A549 (cell line): ENCODE measurements around the gene GALNT14. TPM values are rescaled to one million over a fixed set of nuclear protein-coding genes. Genes with fewer than 3 reads are reported as not detected.

Experiments
- ATAC-seq, 2 experiments: fragments of 200-7000 bp in 1 of 2; fragments of >200 bp in 1 of 2; cut with Nextera tagmentation in 1 of 2; cut with Tn5 transposase in 1 of 2; 3 replicates each; pipeline versions ENCODE4 v1.8.0 to v1.9.1; 2018 to 2020; ENCODE audit warnings: mild to moderate bottlenecking in 1 of 2, moderate library complexity in 1 of 2
- CTCF ChIA-PET: fragments of 300-600 bp; sonication (Branson Sonifier 250); formaldehyde crosslinking; extraction: SDS; loops from one replicate; lab custom pipeline; 2021; ENCODE audit warnings: antibody characterized with exemption, inconsistent platforms; lab: Yijun Ruan, JAX
- POLR2A ChIA-PET: fragments of 350-600 bp; formaldehyde crosslinking; extraction: SDS; loops from one replicate; lab custom pipeline; 2021; ENCODE audit warnings: antibody characterized with exemption, inconsistent platforms; lab: Yijun Ruan, JAX
- DNase-seq, 2 experiments: peaks; one replicate each; pipeline versions ENCODE4 v3.0.0 to v3.0.0-alpha.2; 2011 to 2016; ENCODE audit warnings: low read depth in 1 of 2, low spot score in 1 of 2
- FAIRE-seq: peaks from 2 replicates; lab custom pipeline; 2011; peaks lifted over from hg19 to GRCh38; lab: Jason Lieb, UNC
- H3K27ac ChIP-seq, 2 experiments: fragments of >200 bp; sonication (Bioruptor Twin); formaldehyde crosslinking; 3 replicates each; pipeline ENCODE4 v1.5.1; 2016 to 2017
- H3K4me1 ChIP-seq: fragments of >200 bp; sonication (Bioruptor Twin); formaldehyde crosslinking; 3 replicates; pipeline ENCODE4 v1.6.1; 2016
- H3K4me2 ChIP-seq: fragments of >200 bp; sonication (Bioruptor Twin); formaldehyde crosslinking; 3 replicates; pipeline ENCODE4 v1.6.1; 2016
- H3K4me3 ChIP-seq: fragments of >200 bp; sonication (Bioruptor Twin); formaldehyde crosslinking; 3 replicates; pipeline ENCODE4 v1.5.1; 2016
- H3K9me3 ChIP-seq: fragments of >200 bp; sonication (Bioruptor Twin); formaldehyde crosslinking; 3 replicates; pipeline ENCODE4 v1.6.1; 2016
- BHLHE40 ChIP-seq: IDR thresholded peaks from 2 replicates; pipeline ENCODE4 v1.6.1; 2012; ENCODE audit warnings: low read depth, low read length, inconsistent platforms
- CHD2 ChIP-seq: fragments of 150-350 bp; IDR thresholded peaks from 2 replicates; pipeline ENCODE4 v1.6.1; 2014; ENCODE audit warnings: low read length; ENCODE audit not compliant: partially characterized antibody
- CTCF ChIP-seq: fragments of >200 bp; sonication (Bioruptor Twin); formaldehyde crosslinking; IDR thresholded peaks from 3 replicates; pipeline ENCODE4 v1.5.1; 2016
- EHF ChIP-seq: fragments of 250-450 bp; sonication (Bioruptor Pico); IDR thresholded peaks from 2 replicates; pipeline ENCODE4 v1.5.0; 2020; ENCODE audit warnings: mild to moderate bottlenecking
- ELK1 ChIP-seq: fragments of 150-350 bp; IDR thresholded peaks from 2 replicates; pipeline ENCODE4 v1.6.1; 2014; ENCODE audit warnings: low read depth, mild to moderate bottlenecking, low read length
- FOSB ChIP-seq: fragments of 250-450 bp; sonication (Bioruptor Pico); IDR thresholded peaks from 2 replicates; pipeline ENCODE4 v1.5.0; 2020; ENCODE audit warnings: mild to moderate bottlenecking, moderate library complexity
- GATA3 ChIP-seq: IDR thresholded peaks from 2 replicates; pipeline ENCODE4 v1.6.1; 2012; ENCODE audit warnings: borderline replicate concordance
- HES2 ChIP-seq: fragments of >200 bp; sonication (Bioruptor Twin); formaldehyde crosslinking; IDR thresholded peaks from 2 replicates; pipeline ENCODE4 v1.6.1; 2016
- HOXA7 ChIP-seq: fragments of 250-450 bp; sonication (Bioruptor Pico); IDR thresholded peaks from 2 replicates; pipeline ENCODE4 v1.5.0; 2020; ENCODE audit warnings: mild to moderate bottlenecking, moderate library complexity
- JUN ChIP-seq, 2 experiments: fragments of >200 bp; sonication (Bioruptor Twin); formaldehyde crosslinking; IDR thresholded peaks; 2 replicates in 1 of 2; 3 replicates in 1 of 2; pipeline ENCODE4 v1.6.1; 2016 to 2017
- JUNB ChIP-seq: fragments of >200 bp; sonication (Bioruptor Twin); formaldehyde crosslinking; IDR thresholded peaks from 2 replicates; pipeline ENCODE4 v1.6.1; 2016
- KDM1A ChIP-seq: fragments of 200-600 bp; sonication (generic); IDR thresholded peaks from 2 replicates; pipeline ENCODE4 v1.6.1; 2016; ENCODE audit warnings: low read depth, mild to moderate bottlenecking
- MAX ChIP-seq: IDR thresholded peaks from 2 replicates; pipeline ENCODE4 v1.6.1; 2012
- MYC ChIP-seq: IDR thresholded peaks from 2 replicates; pipeline ENCODE4 v1.6.1; 2012; ENCODE audit warnings: mild to moderate bottlenecking, inconsistent platforms, low read length, improper control_type of control experiment, borderline replicate concordance
- NPAS2 ChIP-seq: fragments of 250-450 bp; sonication (Bioruptor Pico); IDR thresholded peaks from 2 replicates; pipeline ENCODE4 v1.8.0; 2022; ENCODE audit warnings: mild to moderate bottlenecking, moderate library complexity, borderline replicate concordance
- PBX3 ChIP-seq: IDR thresholded peaks from 2 replicates; pipeline ENCODE4 v1.6.1; 2012
- RAD21 ChIP-seq, 2 experiments: fragments of >200 bp in 1 of 2; sonication (Bioruptor Twin) in 1 of 2; formaldehyde crosslinking in 1 of 2; IDR thresholded peaks in 1 of 2; conservative IDR thresholded peaks in 1 of 2; 2 replicates in 1 of 2; 3 replicates in 1 of 2; pipeline ENCODE4 v1.6.1; 2012 to 2018; ENCODE audit warnings: inconsistent platforms in 1 of 2
- RCOR1 ChIP-seq: fragments of 150-350 bp; IDR thresholded peaks from 2 replicates; pipeline ENCODE4 v1.6.1; 2014; ENCODE audit warnings: antibody characterized with exemption, low read length, low read depth
- REST ChIP-seq: fragments of 200-600 bp; sonication (generic); IDR thresholded peaks from 2 replicates; pipeline ENCODE4 v1.6.1; 2016; ENCODE audit warnings: antibody characterized with exemption, mild to moderate bottlenecking, moderate library complexity
- RFX5 ChIP-seq: fragments of 450-650 bp; IDR thresholded peaks from 2 replicates; pipeline ENCODE4 v1.7.1; 2014; ENCODE audit warnings: antibody characterized with exemption, mild to moderate bottlenecking, moderate library complexity
- RNF2 ChIP-seq: fragments of 200-600 bp; sonication (generic); IDR thresholded peaks from 2 replicates; pipeline ENCODE4 v1.6.1; 2016; ENCODE audit warnings: low read depth, mild to moderate bottlenecking, antibody characterized with exemption, moderate library complexity, borderline replicate concordance
- SMC3 ChIP-seq: fragments of >200 bp; sonication (Bioruptor Twin); formaldehyde crosslinking; IDR thresholded peaks from 3 replicates; pipeline ENCODE4 v1.6.1; 2018; ENCODE audit warnings: inconsistent platforms
- ZC3H11A ChIP-seq: fragments of 450-650 bp; IDR thresholded peaks from 2 replicates; pipeline ENCODE4 v1.6.1; 2014; ENCODE audit warnings: antibody characterized with exemption, mild to moderate bottlenecking
- ZFP36 ChIP-seq: fragments of 450-650 bp; IDR thresholded peaks from 2 replicates; pipeline ENCODE4 v1.6.1; 2014; ENCODE audit warnings: borderline replicate concordance; ENCODE audit not compliant: partially characterized antibody
- WGBS: methylation state at CpG from one replicate; pipeline ENCODE4 v1.1.6; 2017; ENCODE audit errors: missing lambda C conversion rate; 5-methylcytosine and 5-hydroxymethylcytosine counted together
- polyA plus RNA-seq, 4 experiments: library from polyadenylated mRNA; depleted of rRNA in 3 of 4; stranded (reverse); fragments of >200 nt; fragmentation: RNase III in 1 of 4; extraction: RNeasy Plus Mini Kit Qiagen cat#74134 plus additional on column Dnase treatment in 1 of 4; gene quantifications; 2 replicates in 3 of 4; 3 replicates in 1 of 4; pipeline ENCODE4 v1.2.3, GENCODE V29; 2011 to 2017

The GALNT14 gene
- polyA plus RNA-seq, 2 of the 4 experiments (the other 2 are of a cell fraction), result 34.4 to 38.3 TPM

- no peak overlapping the region for H3K4me2 ChIP-seq
- DNase-seq (peak in 1 of 2 experiments; percentile 26), ATAC-seq (peak; percentile 72 to 76; a peak in 5 of 6 replicates), FAIRE-seq (no peak)
- 27% methylated on average over 6 of the region's 6 CpGs for WGBS
- H3K4me1 ChIP-seq, result peaks cover 8% of the 10 kb centered on the region; the same call in 2 of the 3 replicates
- ChIA-PET CTCF (interaction anchor here (0.6 to 8.8 kb wide), 10 partner anchors 11 to 444 kb away, joined by 3 to 79 read pairs (median 4); partner anchors contain the start of genes EHD3 and GALNT14), POLR2A (interaction anchor here (1.6 kb wide), 1 partner anchor 13 kb away, joined by 5 read pairs; the partner anchor contains the start of gene GALNT14)
- H3K4me3 ChIP-seq, result no peak overlapping the region
- H3K27ac ChIP-seq, result no peak overlapping the region
- peaks cover 8% of the 10 kb centered on the region for H3K9me3 ChIP-seq
- TF ChIP-seq RAD21 (conservative IDR thresholded peaks at IDR 0.05 in 1 of 2, IDR thresholded peaks at IDR 0.05 in 1 of 2) (peak; percentile 29 to 35; a peak in 4 of 5 replicates), GATA3 (no peak), CTCF (peak; percentile 20; the same call in 1 of the 3 replicates)
Measured at GRCh38 chr2:31151501-31151900, 13.3 kb upstream of the GALNT14 start.

GRCh38 chr2:31150120-31150670 is 12.0 kb upstream of the GALNT14 start:
- H3K9me3 ChIP-seq, result peaks cover 8% of the 10 kb centered on the region
- DNase-seq (no peak), ATAC-seq (no peak)
- POLR2A ChIA-PET, result interaction anchor here (1.6 kb wide), 1 partner anchor 12 kb away, joined by 5 read pairs; the partner anchor contains the start of gene GALNT14
- 31% methylated on average over 6 of the region's 6 CpGs for WGBS
- H3K4me3 ChIP-seq, result no peak overlapping the region
- H3K27ac ChIP-seq, result no peak overlapping the region
- TF ChIP-seq JUNB, result no peak
- TF ChIP-seq ZC3H11A, result no peak
- TF ChIP-seq RCOR1, result no peak
- TF ChIP-seq HOXA7 (CRISPR knock-in tag), result no peak
- TF ChIP-seq ELK1, result no peak
- TF ChIP-seq FOSB (CRISPR knock-in tag), result no peak
- TF ChIP-seq, all 56 proteins: peak for 0
- CTCF ChIA-PET, result interaction anchor here (1.0 to 8.8 kb wide), 6 partner anchors 11 to 985 kb away, joined by 3 to 79 read pairs (median 7); partner anchors contain the start of gene GALNT14
- FAIRE-seq, result no peak
- H3K4me2 ChIP-seq, result no peak overlapping the region
- peaks cover 3% of the 10 kb centered on the region; the same call in 2 of the 3 replicates for H3K4me1 ChIP-seq

- no peak for DNase-seq
- 30% methylated on average over 2 of the region's 2 CpGs for WGBS
- no peak for FAIRE-seq
- peaks cover 8% of the 10 kb centered on the region for H3K9me3 ChIP-seq
- H3K4me3 ChIP-seq, result no peak overlapping the region
- H3K4me2 ChIP-seq, result no peak overlapping the region
- no peak for ATAC-seq
- ChIA-PET POLR2A (no interaction called here), CTCF (interaction anchor here (1.2 to 8.8 kb wide), 3 partner anchors 9 to 185 kb away, joined by 3 to 79 read pairs (median 8); partner anchors contain the start of gene GALNT14)
- H3K27ac ChIP-seq, result no peak overlapping the region
- H3K4me1 ChIP-seq, result no peaks in the 10 kb centered on the region
- TF ChIP-seq MYC (no peak), ZFP36 (no peak), BHLHE40 (no peak), NPAS2 (no peak), FOSB (CRISPR knock-in tag) (no peak), RCOR1 (no peak), SMC3 (no peak), MAX (no peak), EHF (CRISPR knock-in tag) (no peak), HES2 (no peak), PBX3 (no peak), CHD2 (no peak), KDM1A (no peak), REST (no peak), RNF2 (no peak), RFX5 (no peak), JUN (IDR thresholded peaks at IDR 0.05) (no peak)
Measured at GRCh38 chr2:31148514-31148913, 10.3 kb upstream of the GALNT14 start.
